Hepatocyte (in vitro differentiated cells): ENCODE results near the gene LGALS16. TPM values are rescaled to one million over a fixed set of nuclear protein-coding genes. Genes with fewer than 3 reads are reported as not detected.

Experiments
- DNase-seq: peaks from one replicate; pipeline ENCODE4 v3.0.0-alpha.2; 2016; ENCODE audit warnings: low spot score
- H2AFZ ChIP-seq: fragments of 200-600 bp; sonication (generic); 2 replicates; pipeline ENCODE4 v1.6.0; 2016; ENCODE audit warnings: antibody characterized with exemption, mild to moderate bottlenecking
- H3K27ac ChIP-seq: fragments of 200-600 bp; sonication (generic); 2 replicates; pipeline ENCODE4 v1.5.1; 2016; ENCODE audit warnings: mild to moderate bottlenecking
- H3K27me3 ChIP-seq: fragments of 200-600 bp; sonication (generic); 2 replicates; pipeline ENCODE4 v1.6.1; 2016
- H3K36me3 ChIP-seq: fragments of 200-600 bp; sonication (generic); replicated peaks from 2 replicates; pipeline ENCODE4 v1.5.1; 2016; ENCODE audit warnings: low read depth; ENCODE audit not compliant: insufficient read depth
- H3K4me1 ChIP-seq: fragments of 200-600 bp; sonication (generic); 2 replicates; pipeline ENCODE4 v1.5.1; 2016; ENCODE audit warnings: mild to moderate bottlenecking, moderate library complexity; ENCODE audit not compliant: insufficient read depth
- H3K4me2 ChIP-seq: fragments of 200-600 bp; sonication (generic); 2 replicates; pipeline ENCODE4 v1.6.0; 2016
- H3K4me3 ChIP-seq: fragments of 200-600 bp; sonication (generic); 2 replicates; pipeline ENCODE4 v1.5.1; 2016; ENCODE audit warnings: mild to moderate bottlenecking
- H3K79me2 ChIP-seq: fragments of 200-600 bp; sonication (generic); 2 replicates; pipeline ENCODE4 v1.6.0; 2017; ENCODE audit warnings: mild to moderate bottlenecking
- H3K9me2 ChIP-seq: fragments of 200-600 bp; sonication (generic); replicated peaks from 2 replicates; pipeline ENCODE4 v1.6.0; 2017; ENCODE audit warnings: mild to moderate bottlenecking; ENCODE audit not compliant: insufficient read depth
- H3K9me3 ChIP-seq: fragments of 200-600 bp; sonication (generic); 2 replicates; pipeline ENCODE4 v1.5.1; 2016; ENCODE audit warnings: low read depth, mild to moderate bottlenecking
- H4K20me1 ChIP-seq: fragments of 200-600 bp; sonication (generic); 2 replicates; pipeline ENCODE4 v1.6.0; 2016; ENCODE audit warnings: mild to moderate bottlenecking; ENCODE audit not compliant: insufficient read depth, poor library complexity, severe bottlenecking
- CTCF ChIP-seq: fragments of 200-600 bp; sonication (generic); IDR thresholded peaks from 2 replicates; pipeline ENCODE4 v1.5.1; 2016; ENCODE audit warnings: antibody characterized with exemption, mild to moderate bottlenecking; ENCODE audit not compliant: poor library complexity
- EZH2 ChIP-seq: fragments of 200-600 bp; sonication (generic); IDR thresholded peaks from 2 replicates; pipeline ENCODE4 v1.6.1; 2016; ENCODE audit warnings: antibody characterized with exemption, mild to moderate bottlenecking, borderline replicate concordance
- EZH2phosphoT487 ChIP-seq: fragments of 200-600 bp; sonication (generic); IDR thresholded peaks from one replicate; pipeline ENCODE4 v1.6.1; 2018; ENCODE audit warnings: antibody characterized with exemption, mild to moderate bottlenecking, low read depth, moderate library complexity; ENCODE audit not compliant: unreplicated experiment, severe bottlenecking
- WGBS: methylation state at CpG from one replicate; pipeline ENCODE4 v1.1.6; 2016; ENCODE audit warnings: low lambda C conversion rate; ENCODE audit errors: missing lambda C conversion rate; 5-methylcytosine and 5-hydroxymethylcytosine counted together
- polyA plus RNA-seq: library from polyadenylated mRNA; unstranded; fragments of >200 nt; fragmentation: Nextera tagmentation; extraction: Ambion mirVana; gene quantifications from 2 replicates; pipeline ENCODE4 v1.2.1, GENCODE V29; 2016
- total RNA-seq: library from RNA; depleted of rRNA; stranded (reverse); fragments of >200 nt; gene quantifications from 2 replicates; pipeline ENCODE4 v1.2.3, GENCODE V29; 2014

The LGALS16 gene
- total and polyA plus RNA-seq, 2 experiments from 2014 or later: not detected

- no peak overlapping the region for H3K4me3 ChIP-seq
- no peaks in the 10 kb centered on the region for H3K9me2 ChIP-seq
- H4K20me1 ChIP-seq: no peaks in the 10 kb centered on the region
- no peak overlapping the region for H3K27ac ChIP-seq
- no peak overlapping the region for H2AFZ ChIP-seq
- H3K27me3 ChIP-seq: no peaks in the 10 kb centered on the region
- H3K9me3 ChIP-seq: no peaks in the 10 kb centered on the region
- H3K36me3 ChIP-seq: no peaks in the 10 kb centered on the region
- H3K4me1 ChIP-seq: no peaks in the 10 kb centered on the region
- H3K79me2 ChIP-seq: no peaks in the 10 kb centered on the region
- 42% methylated on average over 6 of the region's 6 CpGs for WGBS
- TF ChIP-seq EZH2 (no peak), CTCF (no peak)
- no peak overlapping the region for H3K4me2 ChIP-seq
- peak; percentile 44 for DNase-seq
Measured at GRCh38 chr19:39645800-39646411, 9.8 kb upstream of the LGALS16 start.

- no peak overlapping the region for H3K4me2 ChIP-seq
- H4K20me1 ChIP-seq: no peaks in the 10 kb centered on the region
- H3K27ac ChIP-seq: no peak overlapping the region
- no peak overlapping the region for H2AFZ ChIP-seq
- H3K4me3 ChIP-seq: no peak overlapping the region
- DNase-seq: no peak
- no peaks in the 10 kb centered on the region for H3K27me3 ChIP-seq
- WGBS: 60% methylated on average over 3 of the region's 3 CpGs
- H3K9me2 ChIP-seq: no peaks in the 10 kb centered on the region
- TF ChIP-seq EZH2: no peak
- no peaks in the 10 kb centered on the region for H3K36me3 ChIP-seq
- H3K4me1 ChIP-seq: no peaks in the 10 kb centered on the region
- no peaks in the 10 kb centered on the region for H3K79me2 ChIP-seq
- H3K9me3 ChIP-seq: no peaks in the 10 kb centered on the region
Measured at GRCh38 chr19:39647918-39648317, 7.8 kb upstream of the LGALS16 start.

- 86% methylated on average over 4 of the region's 4 CpGs for WGBS
- no peaks in the 10 kb centered on the region for H3K36me3 ChIP-seq
- no peaks in the 10 kb centered on the region for H3K27me3 ChIP-seq
- no peaks in the 10 kb centered on the region for H3K9me2 ChIP-seq
- H4K20me1 ChIP-seq: no peaks in the 10 kb centered on the region
- H3K4me3 ChIP-seq: no peak overlapping the region
- DNase-seq: no peak
- H3K4me2 ChIP-seq: no peak overlapping the region
- no peak overlapping the region for H2AFZ ChIP-seq
- H3K4me1 ChIP-seq: no peaks in the 10 kb centered on the region
- H3K9me3 ChIP-seq: no peaks in the 10 kb centered on the region
- TF ChIP-seq EZH2 (no peak), CTCF (no peak), EZH2phosphoT487 (no peak)
- H3K27ac ChIP-seq: no peak overlapping the region
- H3K79me2 ChIP-seq: no peaks in the 10 kb centered on the region
Measured at GRCh38 chr19:39659791-39660190, 4.1 kb downstream of the LGALS16 start.

- no peak for DNase-seq
- H3K79me2 ChIP-seq: no peaks in the 10 kb centered on the region
- H3K27me3 ChIP-seq: no peaks in the 10 kb centered on the region
- no peaks in the 10 kb centered on the region for H3K9me2 ChIP-seq
- H3K36me3 ChIP-seq: no peaks in the 10 kb centered on the region
- no peak overlapping the region for H3K4me3 ChIP-seq
- no peak for TF ChIP-seq CTCF
- no peaks in the 10 kb centered on the region for H3K9me3 ChIP-seq
- 75% methylated on average over 4 of the region's 4 CpGs for WGBS
- no peak overlapping the region for H2AFZ ChIP-seq
- H3K4me2 ChIP-seq: no peak overlapping the region
- no peaks in the 10 kb centered on the region for H3K4me1 ChIP-seq
- no peak overlapping the region for H3K27ac ChIP-seq
- H4K20me1 ChIP-seq: no peaks in the 10 kb centered on the region
Measured at GRCh38 chr19:39660661-39661060, 4.9 kb downstream of the LGALS16 start.
